GM21367 (cell line): ENCODE measurements around the gene HDAC9.

Source experiments
- ATAC-seq: cut with Tn5 transposase; IDR thresholded peaks from one replicate; pipeline ENCODE4 v1.9.1; 2021; ENCODE audit not compliant: unreplicated experiment

Gene HDAC9

GRCh38 chr7:18552943-18553604 is 57.5 kb downstream of the HDAC9 start:
- no peak for ATAC-seq

- no peak for ATAC-seq
Measured at GRCh38 chr7:18553605-18554003, 58.1 kb downstream of the HDAC9 start.

- ATAC-seq = no peak
Measured at GRCh38 chr7:18555120-18555519, 59.6 kb downstream of the HDAC9 start.

- no peak for ATAC-seq
Measured at GRCh38 chr7:18555968-18556367, 60.4 kb downstream of the HDAC9 start.

- no peak for ATAC-seq
Measured at GRCh38 chr7:18558503-18558902, 63.0 kb downstream of the HDAC9 start.

- no peak for ATAC-seq
Measured at GRCh38 chr7:18558910-18559309, 63.4 kb downstream of the HDAC9 start.

GRCh38 chr7:18559756-18560155 is 64.2 kb downstream of the HDAC9 start:
- no peak for ATAC-seq

GRCh38 chr7:18564779-18565178 is 69.2 kb downstream of the HDAC9 start:
- no peak for ATAC-seq

- ATAC-seq = no peak
Measured at GRCh38 chr7:18565337-18565736, 69.8 kb downstream of the HDAC9 start.

- ATAC-seq = no peak
Measured at GRCh38 chr7:18566205-18566604, 70.7 kb downstream of the HDAC9 start.

GRCh38 chr7:18566829-18567228 is 71.3 kb downstream of the HDAC9 start:
- peak; percentile 97 for ATAC-seq

- no peak for ATAC-seq
Measured at GRCh38 chr7:18570441-18570840, 74.9 kb downstream of the HDAC9 start.

GRCh38 chr7:18570890-18571478 is 75.4 kb downstream of the HDAC9 start:
- ATAC-seq = no peak

GRCh38 chr7:18572154-18572553 is 76.6 kb downstream of the HDAC9 start:
- ATAC-seq = no peak

- ATAC-seq = no peak
Measured at GRCh38 chr7:18572885-18573284, 77.3 kb downstream of the HDAC9 start.

- ATAC-seq = no peak
Measured at GRCh38 chr7:18573410-18574234, 78.1 kb downstream of the HDAC9 start.

- no peak for ATAC-seq
Measured at GRCh38 chr7:18574235-18574540, 78.6 kb downstream of the HDAC9 start.

GRCh38 chr7:18574676-18575075 is 79.1 kb downstream of the HDAC9 start:
- no peak for ATAC-seq

- no peak for ATAC-seq
Measured at GRCh38 chr7:18575622-18576572, 80.3 kb downstream of the HDAC9 start.

GRCh38 chr7:18577096-18577771 is 81.7 kb downstream of the HDAC9 start:
- ATAC-seq = peak; percentile 42

- no peak for ATAC-seq
Measured at GRCh38 chr7:18579698-18580097, 84.1 kb downstream of the HDAC9 start.
